GM12864 (cell line): Measurements from ENCODE around the gene CTTNBP2.

Source experiments
- DNase-seq: peaks from one replicate; pipeline ENCODE4 v3.0.0-alpha.2; 2011; ENCODE audit warnings: low read depth
- H3K4me3 ChIP-seq: 2 replicates; pipeline ENCODE4 v1.5.1; 2011; ENCODE audit warnings: mild to moderate bottlenecking, low read depth, low read length, control low read depth
- CTCF ChIP-seq: IDR thresholded peaks from 2 replicates; pipeline ENCODE4 v1.5.1; 2011; ENCODE audit warnings: low read depth, mild to moderate bottlenecking, moderate library complexity, low read length, control low read depth, inconsistent platforms; ENCODE audit errors: missing control alignments

CTTNBP2 gene

GRCh38 chr7:117673839-117674238 is 199.4 kb downstream of the CTTNBP2 start:
- TF ChIP-seq CTCF, result no peak
- no peak for DNase-seq
- no peak overlapping the region for H3K4me3 ChIP-seq

- peak; percentile 8 for TF ChIP-seq CTCF
- no peak for DNase-seq
- H3K4me3 ChIP-seq, result no peak overlapping the region
Measured at GRCh38 chr7:117673367-117673766, 199.9 kb downstream of the CTTNBP2 start.

- no peak for DNase-seq
- H3K4me3 ChIP-seq, result no peak overlapping the region
- TF ChIP-seq CTCF, result no peak
Measured at GRCh38 chr7:117672453-117672852, 200.8 kb downstream of the CTTNBP2 start.

- no peak overlapping the region for H3K4me3 ChIP-seq
- no peak for DNase-seq
- peak; percentile 6 for TF ChIP-seq CTCF
Measured at GRCh38 chr7:117669818-117670217, 203.4 kb downstream of the CTTNBP2 start.

- no peak for DNase-seq
- no peak overlapping the region for H3K4me3 ChIP-seq
- no peak for TF ChIP-seq CTCF
Measured at GRCh38 chr7:117667456-117667855, 205.8 kb downstream of the CTTNBP2 start.

- no peak for DNase-seq
- TF ChIP-seq CTCF, result no peak
- H3K4me3 ChIP-seq, result no peak overlapping the region
Measured at GRCh38 chr7:117666689-117667088, 206.6 kb downstream of the CTTNBP2 start.

- no peak overlapping the region for H3K4me3 ChIP-seq
- no peak for DNase-seq
- TF ChIP-seq CTCF, result no peak
Measured at GRCh38 chr7:117666031-117666430, 207.2 kb downstream of the CTTNBP2 start.
